AG09319 (cell line): Measurements from ENCODE around the gene SLC7A1.

Experiments
- DNase-seq: peaks from one replicate; pipeline ENCODE4 v3.0.0-alpha.2; 2010; ENCODE audit warnings: low read depth; ENCODE audit errors: extremely low read depth
- TF ChIP-seq, protein P1 (sequence below): IDR thresholded peaks from 2 replicates; pipeline ENCODE4 v1.5.1; 2011; ENCODE audit warnings: low read depth, mild to moderate bottlenecking, inconsistent platforms, low read length, moderate library complexity

SLC7A1 gene

GRCh38 chr13:29537736-29538651, 57.5 kb downstream of the SLC7A1 start:
- TF ChIP-seq, protein P1, sequence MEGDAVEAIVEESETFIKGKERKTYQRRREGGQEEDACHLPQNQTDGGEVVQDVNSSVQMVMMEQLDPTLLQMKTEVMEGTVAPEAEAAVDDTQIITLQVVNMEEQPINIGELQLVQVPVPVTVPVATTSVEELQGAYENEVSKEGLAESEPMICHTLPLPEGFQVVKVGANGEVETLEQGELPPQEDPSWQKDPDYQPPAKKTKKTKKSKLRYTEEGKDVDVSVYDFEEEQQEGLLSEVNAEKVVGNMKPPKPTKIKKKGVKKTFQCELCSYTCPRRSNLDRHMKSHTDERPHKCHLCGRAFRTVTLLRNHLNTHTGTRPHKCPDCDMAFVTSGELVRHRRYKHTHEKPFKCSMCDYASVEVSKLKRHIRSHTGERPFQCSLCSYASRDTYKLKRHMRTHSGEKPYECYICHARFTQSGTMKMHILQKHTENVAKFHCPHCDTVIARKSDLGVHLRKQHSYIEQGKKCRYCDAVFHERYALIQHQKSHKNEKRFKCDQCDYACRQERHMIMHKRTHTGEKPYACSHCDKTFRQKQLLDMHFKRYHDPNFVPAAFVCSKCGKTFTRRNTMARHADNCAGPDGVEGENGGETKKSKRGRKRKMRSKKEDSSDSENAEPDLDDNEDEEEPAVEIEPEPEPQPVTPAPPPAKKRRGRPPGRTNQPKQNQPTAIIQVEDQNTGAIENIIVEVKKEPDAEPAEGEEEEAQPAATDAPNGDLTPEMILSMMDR = no peak
- DNase-seq = no peak

DNA sequence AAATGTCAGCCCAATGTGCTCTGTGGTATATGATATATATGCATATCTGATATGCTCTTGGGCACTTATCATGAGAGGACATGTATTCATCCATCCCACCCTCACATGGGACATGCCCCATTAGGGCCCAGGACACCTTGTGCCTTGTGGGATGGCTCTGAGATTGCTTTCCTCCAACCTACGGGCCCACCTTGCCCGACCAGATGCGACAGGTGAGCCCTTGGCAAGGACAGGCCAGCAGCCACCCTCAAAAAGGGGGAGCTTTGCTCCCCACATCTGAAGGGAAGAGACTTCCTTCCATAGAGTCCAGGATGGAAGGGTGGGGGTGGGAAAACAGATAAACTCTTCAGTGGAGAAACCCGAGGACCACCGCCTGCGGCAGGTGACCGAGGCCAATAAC, 58.6 kb downstream of the SLC7A1 start:
- TF ChIP-seq, protein P1 = no peak
- DNase-seq = no peak

GRCh38 chr13:29535663-29536655, 59.5 kb downstream of the SLC7A1 start:
- DNase-seq = no peak
- TF ChIP-seq, protein P1 = no peak

- DNase-seq = no peak
- TF ChIP-seq, protein P1 = no peak
Observed at GRCh38 chr13:29534083-29534482, 61.4 kb downstream of the SLC7A1 start.

DNA sequence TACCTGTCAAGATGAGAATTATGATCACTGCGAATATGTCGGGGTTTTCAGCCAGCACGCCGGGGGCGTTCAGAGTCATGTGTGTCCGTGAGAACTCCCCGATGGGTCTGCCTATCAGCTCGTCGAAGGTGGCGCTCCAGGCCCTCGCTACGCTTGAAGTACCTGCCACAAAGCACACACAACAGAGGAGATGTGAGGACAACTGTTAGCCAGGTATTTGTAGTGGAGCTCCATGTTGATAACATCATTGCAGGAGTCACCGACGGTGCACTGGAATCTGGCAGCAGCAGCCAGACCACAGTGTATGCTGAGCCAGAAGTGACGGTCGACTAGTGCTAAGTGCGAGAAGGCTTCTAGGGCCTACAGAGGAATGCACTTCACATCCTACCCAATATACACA, 62.7 kb downstream of the SLC7A1 start:
- DNase-seq = no peak
- TF ChIP-seq, protein P1 = no peak

GRCh38 chr13:29532116-29532515, 63.4 kb downstream of the SLC7A1 start:
- TF ChIP-seq, protein P1 = no peak
- DNase-seq = no peak

DNA sequence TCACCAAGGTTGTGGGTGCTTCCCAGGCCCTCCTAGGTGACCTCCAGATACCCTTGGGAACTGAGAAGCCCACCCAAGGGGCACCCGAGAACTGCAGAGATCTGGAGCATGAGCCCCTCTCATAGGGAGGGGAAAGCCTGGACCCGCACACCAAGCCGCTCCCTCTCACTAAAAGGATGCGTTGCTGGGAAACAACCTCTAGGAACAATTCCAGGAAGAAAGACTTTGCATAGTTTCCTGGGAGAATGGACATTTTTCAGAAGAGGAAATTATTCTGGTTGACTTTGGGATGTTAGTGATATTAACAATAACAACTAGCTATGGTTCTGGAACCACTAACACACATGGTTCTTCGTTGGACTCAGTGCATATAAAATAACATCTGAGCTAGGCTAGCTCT, 64.6 kb downstream of the SLC7A1 start:
- DNase-seq = no peak
- TF ChIP-seq, protein P1 = no peak
